HCT116 (cell line): ENCODE data around the gene NT5E. TPM values are rescaled to one million over a fixed set of nuclear protein-coding genes. Genes with fewer than 3 reads are reported as not detected.

Experiments
- ATAC-seq: fragments of 200-7000 bp; cut with Tn5 transposase; 2 replicates; pipeline ENCODE4 v1.9.1; 2020; ENCODE audit warnings: mild to moderate bottlenecking, moderate library complexity
- BruUV-seq: library from RNA; stranded (reverse); fragments of 400-500 nt; replicated peaks from 2 replicates; lab custom pipeline; 2021; lab: Mats Ljungman, UMichigan
- CTCF ChIA-PET: fragments of 300-600 bp; sonication (Branson Sonifier 250); formaldehyde crosslinking; loops from one replicate; lab custom pipeline; 2021; ENCODE audit warnings: antibody characterized with exemption; lab: Charles Lee
- POLR2A ChIA-PET: fragments of 300-600, 350-600 bp; sonication (Branson Sonifier 250); formaldehyde crosslinking; loops from one replicate; lab custom pipeline; 2021; ENCODE audit warnings: antibody characterized with exemption; lab: Charles Lee
- RAD21 ChIA-PET, 2 experiments: fragments of 300-600 bp; sonication (Branson Sonifier 250); formaldehyde crosslinking; loops; one replicate each; lab custom pipeline; 2023; ENCODE audit warnings: low total read pairs in 2 of 2; ENCODE audit not compliant: uncharacterized antibody in 2 of 2, unreplicated experiment in 2 of 2, low non-redundant PET in 1 of 2; lab: Charles Lee
- DNase-seq: peaks from one replicate; pipeline ENCODE4 v3.0.0-alpha.2; 2010; ENCODE audit warnings: low read depth, low spot score
- H2AFZ ChIP-seq: fragments of 200-600 bp; shearing (Covaris generic), sonication (generic); 2 replicates; pipeline ENCODE4 v1.6.1; 2017; ENCODE audit warnings: low read depth, mixed run types, mixed read lengths, antibody characterized with exemption, low read length; ENCODE audit not compliant: poor library complexity, severe bottlenecking
- H3K27ac ChIP-seq: 2 replicates; pipeline ENCODE4 v1.5.1; 2012; ENCODE audit warnings: low read depth, low read length
- H3K27me3 ChIP-seq: fragments of 200-600 bp; sonication (generic); 2 replicates; pipeline ENCODE4 v1.6.1; 2016; ENCODE audit warnings: mixed run types, low read length, mixed read lengths; ENCODE audit not compliant: insufficient read depth
- H3K36me3 ChIP-seq, 2 experiments: fragments of 200-500 bp in 1 of 2; fragments of 200-600 bp in 1 of 2; sonication (Bioruptor generic) in 1 of 2; sonication (generic) in 1 of 2; 2 replicates each; pipeline versions ENCODE4 v1.5.1 to v1.6.1; 2014 to 2016; ENCODE audit warnings: low read length in 2 of 2, inconsistent platforms in 1 of 2, mixed read lengths in 1 of 2, mixed run types in 1 of 2; ENCODE audit not compliant: insufficient read depth in 2 of 2, control insufficient read depth in 1 of 2
- H3K4me1 ChIP-seq, 2 experiments: fragments of 200-600 bp in 1 of 2; sonication (generic) in 1 of 2; 2 replicates each; pipeline versions ENCODE4 v1.5.1 to v1.6.1; 2012 to 2017; ENCODE audit warnings: low read length in 2 of 2, inconsistent platforms in 1 of 2, mild to moderate bottlenecking in 1 of 2, mixed read lengths in 1 of 2, mixed run types in 1 of 2, moderate library complexity in 1 of 2; ENCODE audit not compliant: insufficient read depth in 2 of 2, control insufficient read depth in 1 of 2
- H3K4me2 ChIP-seq: fragments of 200-600 bp; sonication (generic); 2 replicates; pipeline ENCODE4 v1.6.1; 2017; ENCODE audit warnings: mixed run types, low read length, mixed read lengths
- H3K4me3 ChIP-seq, 2 experiments: fragments of 200-600 bp in 1 of 2; sonication (generic) in 1 of 2; replicated peaks in 1 of 2; 2 replicates each; pipeline ENCODE4 v1.5.1; 2011 to 2016; ENCODE audit warnings: low read length in 2 of 2, control low read depth in 1 of 2, low read depth in 1 of 2, mild to moderate bottlenecking in 1 of 2, mixed read lengths in 1 of 2, mixed run types in 1 of 2
- H3K79me2 ChIP-seq: fragments of 200-600 bp; sonication (generic); 2 replicates; pipeline ENCODE4 v1.6.1; 2017; ENCODE audit warnings: mild to moderate bottlenecking, mixed run types, low read length, moderate library complexity, mixed read lengths; ENCODE audit not compliant: insufficient read depth
- H3K9ac ChIP-seq: fragments of 200-600 bp; sonication (generic); 2 replicates; pipeline ENCODE4 v1.6.1; 2016; ENCODE audit warnings: low read length, mixed read lengths
- H3K9me2 ChIP-seq: fragments of 200-600 bp; sonication (generic), shearing (Covaris generic); 2 replicates; pipeline ENCODE4 v1.6.1; 2017; ENCODE audit warnings: mixed run types, mild to moderate bottlenecking, moderate library complexity; ENCODE audit not compliant: insufficient read depth
- H3K9me3 ChIP-seq, 2 experiments: fragments of 200-500 bp in 1 of 2; fragments of 200-600 bp in 1 of 2; sonication (Bioruptor generic) in 1 of 2; sonication (generic) in 1 of 2; 2 replicates each; pipeline ENCODE4 v1.6.1; 2014 to 2017; ENCODE audit warnings: low read length in 2 of 2, mixed read lengths in 2 of 2, inconsistent platforms in 1 of 2, low read depth in 1 of 2, mild to moderate bottlenecking in 1 of 2, mixed run types in 1 of 2, moderate library complexity in 1 of 2; ENCODE audit not compliant: control insufficient read depth in 1 of 2, insufficient read depth in 1 of 2
- H4K20me1 ChIP-seq: fragments of 200-600 bp; sonication (generic), shearing (Covaris generic); 2 replicates; pipeline ENCODE4 v1.6.1; 2017; ENCODE audit warnings: mixed run types, mild to moderate bottlenecking, moderate library complexity; ENCODE audit not compliant: insufficient read depth
- CBX3 ChIP-seq: IDR thresholded peaks from 2 replicates; pipeline ENCODE4 v1.6.1; 2012; ENCODE audit warnings: low read depth
- CEBPB ChIP-seq: IDR thresholded peaks from 2 replicates; pipeline ENCODE4 v1.6.1; 2012; ENCODE audit warnings: low read depth
- EGR1 ChIP-seq: IDR thresholded peaks from 2 replicates; pipeline ENCODE4 v1.6.1; 2012; ENCODE audit warnings: low read depth
- ELF1 ChIP-seq: IDR thresholded peaks from 2 replicates; pipeline ENCODE4 v1.6.1; 2012; ENCODE audit warnings: low read depth, borderline replicate concordance
- EZH2 ChIP-seq: fragments of 200-600 bp; sonication (generic); IDR thresholded peaks from 2 replicates; pipeline ENCODE4 v1.6.1; 2017; ENCODE audit warnings: antibody characterized with exemption, mixed run types
- FOSL1 ChIP-seq: IDR thresholded peaks from 2 replicates; pipeline ENCODE4 v1.6.1; 2012; ENCODE audit warnings: low read depth
- POLR2AphosphoS5 ChIP-seq: IDR thresholded peaks from 2 replicates; pipeline ENCODE4 v1.6.1; 2011; ENCODE audit warnings: mild to moderate bottlenecking, low read depth, low read length, moderate library complexity
- REST ChIP-seq: IDR thresholded peaks from 2 replicates; pipeline ENCODE4 v1.6.1; 2012; ENCODE audit warnings: low read depth
- SP1 ChIP-seq: IDR thresholded peaks from 2 replicates; pipeline ENCODE4 v1.6.1; 2012; ENCODE audit warnings: low read depth
- TCF7L2 ChIP-seq: IDR thresholded peaks from 2 replicates; pipeline ENCODE4 v1.7.0; 2011; ENCODE audit warnings: borderline replicate concordance, inconsistent platforms; ENCODE audit not compliant: insufficient read depth, insufficient read length; ENCODE audit errors: extremely low read depth
- ZFX ChIP-seq: fragments of 450-650 bp; IDR thresholded peaks from 2 replicates; pipeline ENCODE4 v1.6.1; 2017
- intact Hi-C: fragments of 100-400 bp; cut with micrococcal nuclease; formaldehyde crosslinking; loops from 2 replicates; pipeline ENCODE4 v1.10.0; 2022
- total RNA-seq: library from RNA; stranded (reverse); gene quantifications from one replicate; pipeline ENCODE4 v1.2.1, GENCODE V29; 2021; ENCODE audit not compliant: unreplicated experiment
- TF ChIP-seq, protein P1 (sequence below): IDR thresholded peaks from 2 replicates; pipeline ENCODE4 v1.6.1; 2012
- TF ChIP-seq, protein P2 (sequence below): IDR thresholded peaks from 2 replicates; pipeline ENCODE4 v1.6.1; 2011; ENCODE audit warnings: mild to moderate bottlenecking, low read length, moderate library complexity; ENCODE audit not compliant: insufficient replicate concordance; ENCODE audit errors: extremely low read depth

Gene NT5E
- total RNA-seq, 1 experiment from 2014 or later, result 68.2 TPM

GRCh38 chr6:85432554-85432953 is 17.3 kb upstream of the NT5E start (continued):
- no peak for TF ChIP-seq TCF7L2
- TF ChIP-seq EZH2, result no peak

DNA sequence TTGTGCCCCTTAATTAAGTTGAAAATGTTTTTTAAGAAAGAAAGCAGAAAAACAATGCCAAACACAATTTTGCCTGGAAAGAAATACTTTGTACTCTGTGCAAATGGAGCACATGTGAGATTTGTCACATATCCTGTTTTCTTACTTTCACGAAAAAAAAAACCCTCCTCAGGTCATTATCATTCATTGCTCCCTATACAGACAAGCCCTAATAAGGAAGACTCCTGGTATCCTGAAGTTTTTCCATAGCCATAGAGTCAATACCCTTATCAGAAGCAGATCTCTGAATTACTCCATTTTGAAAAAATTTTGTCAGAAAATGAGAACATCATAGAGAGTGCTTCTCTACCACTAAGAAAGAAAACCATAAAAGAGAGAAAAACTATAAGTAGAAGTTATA is 14.0 kb upstream of the NT5E start:
- ChIA-PET RAD21 (no interaction called here), POLR2A (no interaction called here), CTCF (no interaction called here)
- Histone ChIP-seq H3K9me2 (no peaks in the 10 kb centered on the region), H3K4me2 (no peak overlapping the region), H4K20me1 (no peaks in the 10 kb centered on the region), H3K9ac (no peak overlapping the region), H3K27me3 (no peaks in the 10 kb centered on the region), H3K36me3 (no peaks in the 10 kb centered on the region), H3K4me3 (no peak overlapping the region), H3K4me1 (no peaks in the 10 kb centered on the region), H3K9me3 (peaks cover 0 to 4% of the 10 kb centered on the region in 2 experiments; a peak in 1 of 4 replicates), H2AFZ (no peak overlapping the region), H3K27ac (no peak overlapping the region), H3K79me2 (no peaks in the 10 kb centered on the region)
- DNase-seq (no peak), ATAC-seq (no peak)
- intact Hi-C loops, result no loop called here
- TF ChIP-seq SP1, result no peak
- TF ChIP-seq, protein P1, sequence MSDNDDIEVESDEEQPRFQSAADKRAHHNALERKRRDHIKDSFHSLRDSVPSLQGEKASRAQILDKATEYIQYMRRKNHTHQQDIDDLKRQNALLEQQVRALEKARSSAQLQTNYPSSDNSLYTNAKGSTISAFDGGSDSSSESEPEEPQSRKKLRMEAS, result no peak
- TF ChIP-seq FOSL1, result no peak
- no peak for TF ChIP-seq POLR2AphosphoS5
- TF ChIP-seq EGR1, result no peak
- no peak for TF ChIP-seq ZFX
- no peak for TF ChIP-seq REST
- TF ChIP-seq CEBPB, result no peak
- no peak for TF ChIP-seq TCF7L2
- TF ChIP-seq, protein P2, sequence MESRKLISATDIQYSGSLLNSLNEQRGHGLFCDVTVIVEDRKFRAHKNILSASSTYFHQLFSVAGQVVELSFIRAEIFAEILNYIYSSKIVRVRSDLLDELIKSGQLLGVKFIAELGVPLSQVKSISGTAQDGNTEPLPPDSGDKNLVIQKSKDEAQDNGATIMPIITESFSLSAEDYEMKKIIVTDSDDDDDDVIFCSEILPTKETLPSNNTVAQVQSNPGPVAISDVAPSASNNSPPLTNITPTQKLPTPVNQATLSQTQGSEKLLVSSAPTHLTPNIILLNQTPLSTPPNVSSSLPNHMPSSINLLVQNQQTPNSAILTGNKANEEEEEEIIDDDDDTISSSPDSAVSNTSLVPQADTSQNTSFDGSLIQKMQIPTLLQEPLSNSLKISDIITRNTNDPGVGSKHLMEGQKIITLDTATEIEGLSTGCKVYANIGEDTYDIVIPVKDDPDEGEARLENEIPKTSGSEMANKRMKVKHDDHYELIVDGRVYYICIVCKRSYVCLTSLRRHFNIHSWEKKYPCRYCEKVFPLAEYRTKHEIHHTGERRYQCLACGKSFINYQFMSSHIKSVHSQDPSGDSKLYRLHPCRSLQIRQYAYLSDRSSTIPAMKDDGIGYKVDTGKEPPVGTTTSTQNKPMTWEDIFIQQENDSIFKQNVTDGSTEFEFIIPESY, result no peak
- no peak for TF ChIP-seq CBX3
- TF ChIP-seq ELF1, result no peak
- no TSS peak for BruUV-seq
